Stimulated activated memory B cell treated with anti-CD40 and anti-IgM and Interleukin-4, amounts not matched to agents 10 μg/mL and 1 μg/mL and 100 μg/mL, for 72 hours (primary cell): ENCODE measurements around the gene SORCS3.

ENCODE experiments used
- ATAC-seq: fragments of 150-1000 bp; cut with Tn5 transposase; 2 replicates; pipeline ENCODE4 v1.10.0; 2021
- H3K27ac Mint-ChIP-seq: one replicate; pipeline ENCODE4 v1.8.0; 2022; ENCODE audit warnings: mild to moderate bottlenecking, mixed read lengths
- H3K27me3 Mint-ChIP-seq: one replicate; pipeline ENCODE4 v1.8.0; 2022; ENCODE audit warnings: mixed read lengths
- H3K36me3 Mint-ChIP-seq: one replicate; pipeline ENCODE4 v1.8.0; 2022; ENCODE audit warnings: mixed read lengths
- H3K4me1 Mint-ChIP-seq: one replicate; pipeline ENCODE4 v1.8.0; 2022; ENCODE audit warnings: mixed read lengths
- H3K4me3 Mint-ChIP-seq: one replicate; pipeline ENCODE4 v1.8.0; 2022; ENCODE audit warnings: mild to moderate bottlenecking, moderate library complexity, mixed read lengths
- H3K9me3 Mint-ChIP-seq: one replicate; pipeline ENCODE4 v1.8.0; 2022; ENCODE audit warnings: mixed read lengths

Gene SORCS3

GRCh38 chr10:104908581-104908980 is 267.5 kb downstream of the SORCS3 start:
- ATAC-seq, result no peak
- H3K27me3 Mint-ChIP-seq, result peaks cover 10% of the 10 kb centered on the region
- no peaks in the 10 kb centered on the region for H3K9me3 Mint-ChIP-seq
- H3K4me1 Mint-ChIP-seq, result no peaks in the 10 kb centered on the region
- H3K4me3 Mint-ChIP-seq, result no peak overlapping the region
- H3K27ac Mint-ChIP-seq, result no peak overlapping the region
- H3K36me3 Mint-ChIP-seq, result no peaks in the 10 kb centered on the region

- no peaks in the 10 kb centered on the region for H3K9me3 Mint-ChIP-seq
- no peaks in the 10 kb centered on the region for H3K4me1 Mint-ChIP-seq
- no peak overlapping the region for H3K27ac Mint-ChIP-seq
- H3K4me3 Mint-ChIP-seq, result no peak overlapping the region
- no peak for ATAC-seq
- H3K36me3 Mint-ChIP-seq, result no peaks in the 10 kb centered on the region
- H3K27me3 Mint-ChIP-seq, result peaks cover 2% of the 10 kb centered on the region
These were observed 269.6 kb downstream of the SORCS3 start for GRCh38 chr10:104910712-104911111.

- no peaks in the 10 kb centered on the region for H3K9me3 Mint-ChIP-seq
- H3K4me3 Mint-ChIP-seq, result no peak overlapping the region
- H3K27ac Mint-ChIP-seq, result no peak overlapping the region
- H3K27me3 Mint-ChIP-seq, result no peaks in the 10 kb centered on the region
- H3K36me3 Mint-ChIP-seq, result no peaks in the 10 kb centered on the region
- H3K4me1 Mint-ChIP-seq, result no peaks in the 10 kb centered on the region
- no peak for ATAC-seq
These were observed 272.3 kb downstream of the SORCS3 start for GRCh38 chr10:104913390-104913789.

- Mint-ChIP-seq H3K4me3 (no peak overlapping the region), H3K27ac (no peak overlapping the region), H3K27me3 (no peaks in the 10 kb centered on the region), H3K36me3 (no peaks in the 10 kb centered on the region), H3K9me3 (no peaks in the 10 kb centered on the region), H3K4me1 (no peaks in the 10 kb centered on the region)
- ATAC-seq, result no peak
These were observed 279.4 kb downstream of the SORCS3 start for GRCh38 chr10:104920476-104920875.

- H3K27ac Mint-ChIP-seq, result no peak overlapping the region
- no peak for ATAC-seq
- no peak overlapping the region for H3K4me3 Mint-ChIP-seq
- no peaks in the 10 kb centered on the region for H3K27me3 Mint-ChIP-seq
- no peaks in the 10 kb centered on the region for H3K4me1 Mint-ChIP-seq
- H3K36me3 Mint-ChIP-seq, result no peaks in the 10 kb centered on the region
- no peaks in the 10 kb centered on the region for H3K9me3 Mint-ChIP-seq
These were observed 280.7 kb downstream of the SORCS3 start for GRCh38 chr10:104921763-104922162.

- H3K36me3 Mint-ChIP-seq, result no peaks in the 10 kb centered on the region
- no peaks in the 10 kb centered on the region for H3K4me1 Mint-ChIP-seq
- no peak overlapping the region for H3K4me3 Mint-ChIP-seq
- H3K27ac Mint-ChIP-seq, result no peak overlapping the region
- no peaks in the 10 kb centered on the region for H3K27me3 Mint-ChIP-seq
- peak; percentile 68 for ATAC-seq
- H3K9me3 Mint-ChIP-seq, result no peaks in the 10 kb centered on the region
These were observed 281.7 kb downstream of the SORCS3 start for GRCh38 chr10:104922810-104923209.

GRCh38 chr10:104923501-104923900 is 282.4 kb downstream of the SORCS3 start:
- Mint-ChIP-seq H3K9me3 (no peaks in the 10 kb centered on the region), H3K27me3 (no peaks in the 10 kb centered on the region), H3K36me3 (no peaks in the 10 kb centered on the region), H3K27ac (no peak overlapping the region), H3K4me1 (no peaks in the 10 kb centered on the region), H3K4me3 (no peak overlapping the region)
- ATAC-seq, result no peak

GRCh38 chr10:104924101-104924795 is 283.2 kb downstream of the SORCS3 start:
- Mint-ChIP-seq H3K36me3 (no peaks in the 10 kb centered on the region), H3K4me1 (no peaks in the 10 kb centered on the region), H3K27me3 (no peaks in the 10 kb centered on the region), H3K9me3 (no peaks in the 10 kb centered on the region), H3K27ac (no peak overlapping the region), H3K4me3 (no peak overlapping the region)
- no peak for ATAC-seq

GRCh38 chr10:104925232-104925851 is 284.3 kb downstream of the SORCS3 start:
- no peaks in the 10 kb centered on the region for H3K4me1 Mint-ChIP-seq
- no peaks in the 10 kb centered on the region for H3K36me3 Mint-ChIP-seq
- no peak for ATAC-seq
- no peaks in the 10 kb centered on the region for H3K9me3 Mint-ChIP-seq
- no peaks in the 10 kb centered on the region for H3K27me3 Mint-ChIP-seq
- H3K27ac Mint-ChIP-seq, result no peak overlapping the region
- no peak overlapping the region for H3K4me3 Mint-ChIP-seq

GRCh38 chr10:104928734-104929133 is 287.6 kb downstream of the SORCS3 start:
- no peaks in the 10 kb centered on the region for H3K9me3 Mint-ChIP-seq
- no peaks in the 10 kb centered on the region for H3K27me3 Mint-ChIP-seq

GRCh38 chr10:104931612-104932134 is 290.6 kb downstream of the SORCS3 start:
- Mint-ChIP-seq H3K4me1 (no peaks in the 10 kb centered on the region), H3K27ac (no peak overlapping the region), H3K36me3 (no peaks in the 10 kb centered on the region), H3K4me3 (no peak overlapping the region), H3K9me3 (peaks cover 4% of the 10 kb centered on the region), H3K27me3 (no peaks in the 10 kb centered on the region)
- ATAC-seq, result no peak

More at GRCh38 chr10:104928734-104929133, 287.6 kb downstream of the SORCS3 start:
- Mint-ChIP-seq H3K4me3 (no peak overlapping the region), H3K27ac (no peak overlapping the region), H3K36me3 (no peaks in the 10 kb centered on the region), H3K4me1 (no peaks in the 10 kb centered on the region)
- no peak for ATAC-seq

GRCh38 chr10:104935656-104936055 is 294.6 kb downstream of the SORCS3 start:
- Mint-ChIP-seq H3K4me1 (no peaks in the 10 kb centered on the region), H3K9me3 (peaks cover 7% of the 10 kb centered on the region), H3K27me3 (no peaks in the 10 kb centered on the region), H3K27ac (no peak overlapping the region), H3K4me3 (no peak overlapping the region), H3K36me3 (no peaks in the 10 kb centered on the region)
- no peak for ATAC-seq

- no peaks in the 10 kb centered on the region for H3K27me3 Mint-ChIP-seq
- ATAC-seq, result no peak
- H3K4me1 Mint-ChIP-seq, result no peaks in the 10 kb centered on the region
- no peak overlapping the region for H3K4me3 Mint-ChIP-seq
- no peaks in the 10 kb centered on the region for H3K36me3 Mint-ChIP-seq
- H3K9me3 Mint-ChIP-seq, result peaks cover 7% of the 10 kb centered on the region
- no peak overlapping the region for H3K27ac Mint-ChIP-seq
These were observed 296.5 kb downstream of the SORCS3 start for GRCh38 chr10:104937567-104937966.

GRCh38 chr10:104938031-104938430 is 296.9 kb downstream of the SORCS3 start:
- no peak overlapping the region for H3K27ac Mint-ChIP-seq
- no peak for ATAC-seq
- peaks cover 7% of the 10 kb centered on the region for H3K9me3 Mint-ChIP-seq
- H3K4me1 Mint-ChIP-seq, result no peaks in the 10 kb centered on the region
- H3K36me3 Mint-ChIP-seq, result no peaks in the 10 kb centered on the region
- H3K27me3 Mint-ChIP-seq, result no peaks in the 10 kb centered on the region
- no peak overlapping the region for H3K4me3 Mint-ChIP-seq

- Mint-ChIP-seq H3K4me1 (no peaks in the 10 kb centered on the region), H3K4me3 (no peak overlapping the region), H3K9me3 (peaks cover 3% of the 10 kb centered on the region), H3K36me3 (no peaks in the 10 kb centered on the region), H3K27ac (no peak overlapping the region), H3K27me3 (no peaks in the 10 kb centered on the region)
- ATAC-seq, result no peak
These were observed 300.6 kb downstream of the SORCS3 start for GRCh38 chr10:104941662-104942061.

- Mint-ChIP-seq H3K4me3 (no peak overlapping the region), H3K27me3 (no peaks in the 10 kb centered on the region), H3K36me3 (no peaks in the 10 kb centered on the region), H3K27ac (no peak overlapping the region), H3K9me3 (no peaks in the 10 kb centered on the region), H3K4me1 (no peaks in the 10 kb centered on the region)
- no peak for ATAC-seq
These were observed 306.2 kb downstream of the SORCS3 start for GRCh38 chr10:104947314-104947713.
